K562 (cell line): ENCODE results near the gene LIPI. TPM values are rescaled to one million over a fixed set of nuclear protein-coding genes. Genes with fewer than 3 reads are reported as not detected.
A peak's percentile ranks its signal among the peaks of the same experiment; 100 is the strongest.

Experiments
- ATAC-seq: fragments of 200-7000 bp; cut with Tn5 transposase; 3 replicates; pipeline ENCODE4 v1.9.1; 2020; ENCODE audit warnings: moderate library complexity
- BruUV-seq: library from RNA; stranded (reverse); fragments of 400-500 nt; replicated peaks from 2 replicates; lab custom pipeline; 2021; lab: Mats Ljungman, UMichigan
- CTCF ChIA-PET: fragments of 300-600 bp; formaldehyde crosslinking; extraction: SDS; loops from one replicate; lab custom pipeline; 2021; ENCODE audit warnings: low intra/inter-chr PET ratio; lab: Yijun Ruan, JAX
- POLR2A ChIA-PET: fragments of 300-600, 350-650 bp; sonication (Branson Sonifier 250); formaldehyde crosslinking; extraction: SDS; loops from one replicate; lab custom pipeline; 2021; ENCODE audit warnings: antibody characterized with exemption, inconsistent platforms; lab: Yijun Ruan, JAX
- DNase-seq, 4 experiments: peaks; one replicate each; pipeline versions ENCODE4 v3.0.0 to v3.0.0-alpha.2; 2011 to 2018; ENCODE audit warnings: low spot score in 3 of 4, mixed read lengths in 3 of 4; ENCODE audit errors: extremely low read depth in 1 of 4
- FAIRE-seq: peaks from 2 replicates; lab custom pipeline; 2011; peaks lifted over from hg19 to GRCh38; lab: Jason Lieb, UNC
- H2AFZ ChIP-seq: 2 replicates; pipeline ENCODE4 v1.6.0; 2011; ENCODE audit warnings: low read depth, low read length, control low read depth, inconsistent platforms
- H3K27ac ChIP-seq: fragments of 200-600 bp; 3 replicates; pipeline ENCODE4 v1.8.0; 2011; ENCODE audit warnings: low read depth, mild to moderate bottlenecking, control low read depth, inconsistent platforms, low read length, moderate library complexity, mixed read lengths; ENCODE audit errors: extremely low read depth
- H3K27me3 ChIP-seq, 2 experiments: fragments of 300-600 bp in 1 of 2; 2 replicates in 1 of 2; 3 replicates in 1 of 2; pipeline versions ENCODE4 v1.6.0 to v1.8.0; 2011; ENCODE audit warnings: inconsistent platforms in 2 of 2, low read length in 2 of 2, mild to moderate bottlenecking in 1 of 2, mixed read lengths in 1 of 2, moderate library complexity in 1 of 2; ENCODE audit not compliant: control insufficient read depth in 2 of 2, insufficient read depth in 2 of 2
- H3K36me3 ChIP-seq: fragments of 300-600 bp; 3 replicates; pipeline ENCODE4 v1.8.0; 2011; ENCODE audit warnings: mild to moderate bottlenecking, low read length, inconsistent platforms; ENCODE audit not compliant: control insufficient read depth, insufficient read depth
- H3K4me1 ChIP-seq, 2 experiments: fragments of 200-600 bp in 1 of 2; replicated peaks in 1 of 2; 2 replicates in 1 of 2; 3 replicates in 1 of 2; pipeline versions ENCODE4 v1.5.1 to v1.8.0; 2011; ENCODE audit warnings: inconsistent platforms in 2 of 2, low read length in 2 of 2, mild to moderate bottlenecking in 1 of 2, mixed read lengths in 1 of 2, moderate library complexity in 1 of 2; ENCODE audit not compliant: control insufficient read depth in 2 of 2, insufficient read depth in 2 of 2
- H3K4me2 ChIP-seq: 2 replicates; pipeline ENCODE4 v1.6.1; 2011; ENCODE audit warnings: low read length, control low read depth, inconsistent platforms, mixed read lengths; ENCODE audit not compliant: insufficient read depth
- H3K4me3 ChIP-seq: fragments of 200-600 bp; sonication (generic), shearing (Covaris generic); 2 replicates; pipeline ENCODE4 v1.5.1; 2016; ENCODE audit warnings: control low read depth, inconsistent platforms
- H3K79me2 ChIP-seq: fragments of 200-600 bp; 3 replicates; pipeline ENCODE4 v1.8.0; 2011; ENCODE audit warnings: low read length, inconsistent platforms; ENCODE audit not compliant: control insufficient read depth, insufficient read depth
- H3K9ac ChIP-seq, 2 experiments: 2 replicates each; pipeline versions ENCODE4 v1.6.0 to v1.6.1; 2011; ENCODE audit warnings: low read depth in 2 of 2, low read length in 2 of 2, control low read depth in 1 of 2, inconsistent platforms in 1 of 2, mild to moderate bottlenecking in 1 of 2, mixed read lengths in 1 of 2; ENCODE audit not compliant: insufficient read depth in 1 of 2
- H3K9me1 ChIP-seq: one replicate; pipeline ENCODE4 v1.6.0; 2011; ENCODE audit warnings: inconsistent platforms, mild to moderate bottlenecking, low read length, moderate library complexity; ENCODE audit not compliant: control insufficient read depth, insufficient read depth
- H3K9me3 ChIP-seq: replicated peaks from 2 replicates; pipeline ENCODE4 v1.5.1; 2011; ENCODE audit warnings: low read depth, low read length, inconsistent platforms; ENCODE audit not compliant: control insufficient read depth, insufficient read depth
- H4K20me1 ChIP-seq: replicated peaks from 2 replicates; pipeline ENCODE4 v1.6.1; 2011; ENCODE audit warnings: low read length, inconsistent platforms, mixed read lengths; ENCODE audit not compliant: control insufficient read depth, insufficient read depth
- CREBBP ChIP-seq: IDR thresholded peaks from one replicate; pipeline ENCODE4 v1.6.1; 2012; ENCODE audit warnings: low read depth, mild to moderate bottlenecking, control low read depth, inconsistent platforms, low read length
- HCFC1 ChIP-seq: IDR thresholded peaks from 2 replicates; pipeline ENCODE4 v1.6.1; 2012; ENCODE audit warnings: low read depth, low read length, improper control_type of control experiment
- ILF3 ChIP-seq: fragments of 450-650 bp; IDR thresholded peaks from 2 replicates; pipeline ENCODE4 v1.6.1; 2018; ENCODE audit warnings: antibody characterized with exemption, mild to moderate bottlenecking, moderate library complexity, borderline replicate concordance
- MEIS2 ChIP-seq: fragments of 450-650 bp; IDR thresholded peaks from 2 replicates; pipeline ENCODE4 v1.6.1; 2014; ENCODE audit warnings: mild to moderate bottlenecking; ENCODE audit not compliant: partially characterized antibody
- MGA ChIP-seq: fragments of 450-650 bp; IDR thresholded peaks from 2 replicates; pipeline ENCODE4 v1.6.1; 2016; ENCODE audit warnings: mild to moderate bottlenecking, moderate library complexity
- POLR2G ChIP-seq: fragments of 200-400 bp; formaldehyde crosslinking; IDR thresholded peaks from 2 replicates; pipeline ENCODE4 v1.6.1; 2017; ENCODE audit warnings: low read depth, mild to moderate bottlenecking, antibody characterized with exemption, low read length, moderate library complexity
- PRMT5 ChIP-seq: sonication (generic); formaldehyde crosslinking; IDR thresholded peaks from 2 replicates; pipeline ENCODE4 v1.5.0; 2020; ENCODE audit warnings: missing genetic modification reagents
- SRSF3 ChIP-seq: fragments of 200-400 bp; formaldehyde crosslinking; IDR thresholded peaks from 2 replicates; pipeline ENCODE4 v1.6.1; 2016; ENCODE audit warnings: mild to moderate bottlenecking, low read length, moderate library complexity; ENCODE audit not compliant: insufficient read depth
- WGBS: fragments of 100-300 bp; shearing (Covaris generic); methylation state at CpG from one replicate; pipeline ENCODE4 v1.1.6; 2016; ENCODE audit warnings: low coverage, mixed read lengths; ENCODE audit not compliant: insufficient coverage; ENCODE audit errors: missing lambda C conversion rate; 5-methylcytosine and 5-hydroxymethylcytosine counted together
- in situ Hi-C: fragments of 300-500 bp; cut with MboI; formaldehyde crosslinking; loops from 4 replicates; pipeline ENCODE4 v1.15.0; 2018; ENCODE audit warnings: inconsistent platforms, mixed read lengths
- intact Hi-C: fragments of 100-400 bp; cut with micrococcal nuclease; formaldehyde crosslinking; loops from 2 replicates; pipeline ENCODE4 v1.14.2; 2022
- polyA plus RNA-seq, 8 experiments: library from polyadenylated mRNA; depleted of rRNA in 4 of 8; stranded (reverse) in 5 of 8; unstranded in 3 of 8; fragments of >200 nt; fragmentation: Nextera tagmentation in 2 of 8; fragmentation: Illumina TruSeq in 1 of 8; extraction: Ambion mirVana in 2 of 8; extraction: Trizol in 1 of 8; gene quantifications; 2 replicates each; pipeline versions ENCODE4 v1.2.1 to v1.2.3, GENCODE V29; 2011 to 2014; ENCODE audit warnings: inconsistent platforms in 1 of 8, missing spikeins in 1 of 8
- total RNA-seq, 7 experiments: library from RNA; depleted of rRNA in 6 of 7; stranded (reverse); fragments of >200 nt in 6 of 7; fragmentation: Illumina TruSeq in 2 of 7; extraction: Trizol in 2 of 7; gene quantifications; 2 replicates each; pipeline versions ENCODE4 v1.2.1 to v1.2.3, GENCODE V29; 2011 to 2021; ENCODE audit warnings: low replicate concordance in 1 of 7

LIPI gene
- total and polyA plus RNA-seq, 9 of the 15 experiments (the other 6 are each of a cell fraction or from before 2014, with no cell fraction given): not detected

- H2AFZ ChIP-seq: no peak overlapping the region
- no peaks in the 10 kb centered on the region for H3K27me3 ChIP-seq
- 89% methylated on average over 12 of the region's 16 CpGs for WGBS
- in situ Hi-C loops (no loop called here), intact Hi-C loops (no loop called here)
- H3K79me2 ChIP-seq: no peaks in the 10 kb centered on the region
- H4K20me1 ChIP-seq: no peaks in the 10 kb centered on the region
- DNase-seq (no peak), ATAC-seq (no peak), FAIRE-seq (no peak)
- no peaks in the 10 kb centered on the region; the same call in 1 of the 2 replicates for H3K9me3 ChIP-seq
- H3K4me1 ChIP-seq: no peaks in the 10 kb centered on the region
- TF ChIP-seq SRSF3: no peak
- TF ChIP-seq PRMT5 (CRISPR knock-in tag): no peak
- TF ChIP-seq CREBBP: no peak
- TF ChIP-seq ILF3: no peak
- TF ChIP-seq HCFC1: no peak
- TF ChIP-seq POLR2G: 0 out of 2 replicates have a peak, but pooled peaks have one; percentile 5
- TF ChIP-seq MGA: no peak
- TF ChIP-seq MEIS2: no peak
- no peaks in the 10 kb centered on the region for H3K9me1 ChIP-seq
- H3K4me3 ChIP-seq: no peak overlapping the region
- H3K9ac ChIP-seq: no peak overlapping the region
- BruUV-seq: no TSS peak
- H3K27ac ChIP-seq: no peak overlapping the region
- POLR2A ChIA-PET: no interaction called here
- CTCF ChIA-PET: no interaction called here
- H3K4me2 ChIP-seq: no peak overlapping the region
- H3K36me3 ChIP-seq: no peaks in the 10 kb centered on the region
These were observed 137.1 kb downstream of the LIPI start for GRCh38 chr21:14073615-14074014.
